ENCODE results near the gene ASTN2. TPM values are rescaled to one million over a fixed set of nuclear protein-coding genes. Genes with fewer than 3 reads are reported as not detected.

The ASTN2 gene
- total RNA-seq, 1 experiment from 2014 or later = 4.8 TPM

DNA sequence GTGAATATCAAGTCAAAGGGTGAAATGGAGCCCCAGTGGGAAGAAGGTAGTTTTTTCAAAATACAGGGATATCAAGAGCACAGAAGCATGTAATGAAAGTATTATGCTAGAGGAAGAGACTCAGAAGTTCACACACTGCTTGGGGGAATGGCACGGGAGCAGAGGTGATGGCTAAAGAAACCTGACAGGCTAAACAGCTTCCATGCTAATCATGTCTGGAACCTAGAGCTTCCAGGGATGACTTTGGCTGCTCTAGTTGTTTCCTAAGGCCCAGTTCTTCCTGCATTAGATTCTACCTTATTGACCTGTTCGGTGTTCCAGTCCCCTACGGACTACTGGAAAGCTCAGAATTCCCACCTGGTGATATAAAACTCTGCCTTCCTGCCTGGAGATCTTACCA, 693.4 kb downstream of the ASTN2 start:
- RAD21 ChIA-PET (ENCODE audit: low non-redundant PET in 1 of 2, low total read pairs in 2 of 2, uncharacterized antibody in 2 of 2, unreplicated experiment in 2 of 2) = no interaction called here
- ATAC-seq (no peak), DNase-seq (ENCODE audit: low read depth, low spot score) (no peak)
- POLR2A ChIA-PET = no interaction called here
- no peaks in the 10 kb centered on the region for H3K9me2 ChIP-seq (ENCODE audit: insufficient read depth)
- no peaks in the 10 kb centered on the region for H3K79me2 ChIP-seq (ENCODE audit: insufficient read depth, low read length)
- H4K20me1 ChIP-seq (ENCODE audit: insufficient read depth) = no peaks in the 10 kb centered on the region
- no peak overlapping the region for H3K4me2 ChIP-seq (ENCODE audit: low read length)
- H3K4me1 ChIP-seq (ENCODE audit: control insufficient read depth in 1 of 2, insufficient read depth in 2 of 2, low read length in 2 of 2) = no peaks in the 10 kb centered on the region
- intact Hi-C loops (cut with micrococcal nuclease) = no loop called here
- no TSS peak for BruUV-seq (replicated peaks)
- H3K9me3 ChIP-seq (ENCODE audit: control insufficient read depth in 1 of 2, insufficient read depth in 1 of 2, low read depth in 1 of 2, low read length in 2 of 2) = no peaks in the 10 kb centered on the region
- CTCF ChIA-PET = no interaction called here
- no peak overlapping the region for H2AFZ ChIP-seq (ENCODE audit: low read depth, low read length, poor library complexity, severe bottlenecking)
- no peak overlapping the region for H3K9ac ChIP-seq (ENCODE audit: low read length)
- no peaks in the 10 kb centered on the region for H3K36me3 ChIP-seq (ENCODE audit: control insufficient read depth in 1 of 2, insufficient read depth in 2 of 2, low read length in 2 of 2)
- TF ChIP-seq CEBPB (IDR thresholded peaks at IDR 0.05; ENCODE audit: low read depth) (no peak), JUND (IDR thresholded peaks at IDR 0.05) (no peak), EGR1 (IDR thresholded peaks at IDR 0.05; ENCODE audit: low read depth) (no peak), YY1 (IDR thresholded peaks at IDR 0.05; ENCODE audit: extremely low read depth, insufficient replicate concordance, low read depth, low read length) (no peak), ZFX (IDR thresholded peaks at IDR 0.05) (no peak), EZH2 (IDR thresholded peaks at IDR 0.05) (no peak), POLR2A (IDR thresholded peaks at IDR 0.05; ENCODE audit: borderline replicate concordance, extremely low read depth, insufficient read depth, insufficient read length) (no peak), CBX3 (IDR thresholded peaks at IDR 0.05; ENCODE audit: low read depth) (no peak), EZH2phosphoT487 (IDR thresholded peaks at IDR 0.05; ENCODE audit: borderline replicate concordance) (no peak), ELF1 (IDR thresholded peaks at IDR 0.05; ENCODE audit: borderline replicate concordance, low read depth) (no peak), POLR2AphosphoS5 (IDR thresholded peaks at IDR 0.05; ENCODE audit: low read depth, low read length) (no peak), ZNF274 (IDR thresholded peaks at IDR 0.05; ENCODE audit: low read depth, low read length) (no peak), TCF7L2 (IDR thresholded peaks at IDR 0.05; ENCODE audit: borderline replicate concordance, extremely low read depth, insufficient read depth, insufficient read length) (no peak), SRF (IDR thresholded peaks at IDR 0.05; ENCODE audit: low read depth) (no peak)
- TF ChIP-seq, protein P1, sequence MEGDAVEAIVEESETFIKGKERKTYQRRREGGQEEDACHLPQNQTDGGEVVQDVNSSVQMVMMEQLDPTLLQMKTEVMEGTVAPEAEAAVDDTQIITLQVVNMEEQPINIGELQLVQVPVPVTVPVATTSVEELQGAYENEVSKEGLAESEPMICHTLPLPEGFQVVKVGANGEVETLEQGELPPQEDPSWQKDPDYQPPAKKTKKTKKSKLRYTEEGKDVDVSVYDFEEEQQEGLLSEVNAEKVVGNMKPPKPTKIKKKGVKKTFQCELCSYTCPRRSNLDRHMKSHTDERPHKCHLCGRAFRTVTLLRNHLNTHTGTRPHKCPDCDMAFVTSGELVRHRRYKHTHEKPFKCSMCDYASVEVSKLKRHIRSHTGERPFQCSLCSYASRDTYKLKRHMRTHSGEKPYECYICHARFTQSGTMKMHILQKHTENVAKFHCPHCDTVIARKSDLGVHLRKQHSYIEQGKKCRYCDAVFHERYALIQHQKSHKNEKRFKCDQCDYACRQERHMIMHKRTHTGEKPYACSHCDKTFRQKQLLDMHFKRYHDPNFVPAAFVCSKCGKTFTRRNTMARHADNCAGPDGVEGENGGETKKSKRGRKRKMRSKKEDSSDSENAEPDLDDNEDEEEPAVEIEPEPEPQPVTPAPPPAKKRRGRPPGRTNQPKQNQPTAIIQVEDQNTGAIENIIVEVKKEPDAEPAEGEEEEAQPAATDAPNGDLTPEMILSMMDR (IDR thresholded peaks at IDR 0.05 in 2 of 3, conservative IDR thresholded peaks at IDR 0.05 in 1 of 3; ENCODE audit: borderline replicate concordance in 1 of 3, insufficient read depth in 1 of 3, low read depth in 2 of 3, low read length in 2 of 3) = no peak
- TF ChIP-seq, protein P2, sequence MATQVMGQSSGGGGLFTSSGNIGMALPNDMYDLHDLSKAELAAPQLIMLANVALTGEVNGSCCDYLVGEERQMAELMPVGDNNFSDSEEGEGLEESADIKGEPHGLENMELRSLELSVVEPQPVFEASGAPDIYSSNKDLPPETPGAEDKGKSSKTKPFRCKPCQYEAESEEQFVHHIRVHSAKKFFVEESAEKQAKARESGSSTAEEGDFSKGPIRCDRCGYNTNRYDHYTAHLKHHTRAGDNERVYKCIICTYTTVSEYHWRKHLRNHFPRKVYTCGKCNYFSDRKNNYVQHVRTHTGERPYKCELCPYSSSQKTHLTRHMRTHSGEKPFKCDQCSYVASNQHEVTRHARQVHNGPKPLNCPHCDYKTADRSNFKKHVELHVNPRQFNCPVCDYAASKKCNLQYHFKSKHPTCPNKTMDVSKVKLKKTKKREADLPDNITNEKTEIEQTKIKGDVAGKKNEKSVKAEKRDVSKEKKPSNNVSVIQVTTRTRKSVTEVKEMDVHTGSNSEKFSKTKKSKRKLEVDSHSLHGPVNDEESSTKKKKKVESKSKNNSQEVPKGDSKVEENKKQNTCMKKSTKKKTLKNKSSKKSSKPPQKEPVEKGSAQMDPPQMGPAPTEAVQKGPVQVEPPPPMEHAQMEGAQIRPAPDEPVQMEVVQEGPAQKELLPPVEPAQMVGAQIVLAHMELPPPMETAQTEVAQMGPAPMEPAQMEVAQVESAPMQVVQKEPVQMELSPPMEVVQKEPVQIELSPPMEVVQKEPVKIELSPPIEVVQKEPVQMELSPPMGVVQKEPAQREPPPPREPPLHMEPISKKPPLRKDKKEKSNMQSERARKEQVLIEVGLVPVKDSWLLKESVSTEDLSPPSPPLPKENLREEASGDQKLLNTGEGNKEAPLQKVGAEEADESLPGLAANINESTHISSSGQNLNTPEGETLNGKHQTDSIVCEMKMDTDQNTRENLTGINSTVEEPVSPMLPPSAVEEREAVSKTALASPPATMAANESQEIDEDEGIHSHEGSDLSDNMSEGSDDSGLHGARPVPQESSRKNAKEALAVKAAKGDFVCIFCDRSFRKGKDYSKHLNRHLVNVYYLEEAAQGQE (IDR thresholded peaks at IDR 0.05; ENCODE audit: low read depth) = no peak
- TF ChIP-seq, protein P3, sequence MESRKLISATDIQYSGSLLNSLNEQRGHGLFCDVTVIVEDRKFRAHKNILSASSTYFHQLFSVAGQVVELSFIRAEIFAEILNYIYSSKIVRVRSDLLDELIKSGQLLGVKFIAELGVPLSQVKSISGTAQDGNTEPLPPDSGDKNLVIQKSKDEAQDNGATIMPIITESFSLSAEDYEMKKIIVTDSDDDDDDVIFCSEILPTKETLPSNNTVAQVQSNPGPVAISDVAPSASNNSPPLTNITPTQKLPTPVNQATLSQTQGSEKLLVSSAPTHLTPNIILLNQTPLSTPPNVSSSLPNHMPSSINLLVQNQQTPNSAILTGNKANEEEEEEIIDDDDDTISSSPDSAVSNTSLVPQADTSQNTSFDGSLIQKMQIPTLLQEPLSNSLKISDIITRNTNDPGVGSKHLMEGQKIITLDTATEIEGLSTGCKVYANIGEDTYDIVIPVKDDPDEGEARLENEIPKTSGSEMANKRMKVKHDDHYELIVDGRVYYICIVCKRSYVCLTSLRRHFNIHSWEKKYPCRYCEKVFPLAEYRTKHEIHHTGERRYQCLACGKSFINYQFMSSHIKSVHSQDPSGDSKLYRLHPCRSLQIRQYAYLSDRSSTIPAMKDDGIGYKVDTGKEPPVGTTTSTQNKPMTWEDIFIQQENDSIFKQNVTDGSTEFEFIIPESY (IDR thresholded peaks at IDR 0.05; ENCODE audit: extremely low read depth, insufficient replicate concordance, low read length) = no peak
- H3K4me3 ChIP-seq (replicated peaks in 1 of 2; ENCODE audit: low read depth in 1 of 2, low read length in 2 of 2) = no peak overlapping the region
- H3K27me3 ChIP-seq (ENCODE audit: insufficient read depth, low read length) = peaks cover 37% of the 10 kb centered on the region; the same call in 1 of the 2 replicates
- no peak overlapping the region for H3K27ac ChIP-seq (ENCODE audit: low read depth, low read length)
